GM08714 (cell line): ENCODE data around the gene ZBTB32.
"Not testable (repeated sequence)": the region's sequence is repeated elsewhere in the genome, so short reads cannot be mapped to it uniquely, and the experiment has no call there.

Experiments
- H3K4me3 ChIP-seq: fragments of 200-500 bp; sonication (Bioruptor generic); 2 replicates; pipeline ENCODE4 v1.5.1; 2014; ENCODE audit warnings: mild to moderate bottlenecking, low read length, inconsistent platforms
- ZNF274 ChIP-seq: IDR thresholded peaks from 2 replicates; pipeline ENCODE4 v1.6.1; 2012; ENCODE audit warnings: mild to moderate bottlenecking, low read depth, low read length

The ZBTB32 gene

GRCh38 chr19:35673121-35673804 is 31.1 kb upstream of the ZBTB32 start:
- peak overlapping the region; percentile 20; the same call in 1 of the 2 replicates for H3K4me3 ChIP-seq
- no peak for TF ChIP-seq ZNF274

- H3K4me3 ChIP-seq = no peak overlapping the region
Observed at GRCh38 chr19:35675589-35676140, 28.7 kb upstream of the ZBTB32 start.

GRCh38 chr19:35689836-35690235 is 14.5 kb upstream of the ZBTB32 start:
- no peak overlapping the region for H3K4me3 ChIP-seq
- no peak for TF ChIP-seq ZNF274

More at GRCh38 chr19:35675589-35676140, 28.7 kb upstream of the ZBTB32 start:
- no peak for TF ChIP-seq ZNF274

GRCh38 chr19:35691106-35691505 is 13.3 kb upstream of the ZBTB32 start:
- not testable (repeated sequence) for H3K4me3 ChIP-seq

GRCh38 chr19:35692010-35692409 is 12.3 kb upstream of the ZBTB32 start:
- no peak overlapping the region for H3K4me3 ChIP-seq
- no peak for TF ChIP-seq ZNF274

- TF ChIP-seq ZNF274 = no peak
- no peak overlapping the region for H3K4me3 ChIP-seq
Observed at GRCh38 chr19:35693422-35693821, 10.9 kb upstream of the ZBTB32 start.

GRCh38 chr19:35693835-35694599 is 10.3 kb upstream of the ZBTB32 start:
- no peak overlapping the region for H3K4me3 ChIP-seq
- TF ChIP-seq ZNF274 = no peak

- H3K4me3 ChIP-seq = no peak overlapping the region
- TF ChIP-seq ZNF274 = no peak
Observed at GRCh38 chr19:35695895-35696422, 8.4 kb upstream of the ZBTB32 start.

- TF ChIP-seq ZNF274 = no peak
Observed at GRCh38 chr19:35696835-35697234, 7.5 kb upstream of the ZBTB32 start.

GRCh38 chr19:35702223-35703012 is 1.9 kb upstream of the ZBTB32 start:
- peak overlapping the region; percentile 54 for H3K4me3 ChIP-seq
- no peak for TF ChIP-seq ZNF274

More at GRCh38 chr19:35696835-35697234, 7.5 kb upstream of the ZBTB32 start:
- no peak overlapping the region for H3K4me3 ChIP-seq

GRCh38 chr19:35703343-35703742 is 1.0 kb upstream of the ZBTB32 start:
- TF ChIP-seq ZNF274 = no peak
- H3K4me3 ChIP-seq = no peak overlapping the region

GRCh38 chr19:35708391-35708790 is 4.0 kb downstream of the ZBTB32 start:
- no peak overlapping the region for H3K4me3 ChIP-seq
- TF ChIP-seq ZNF274 = no peak

- TF ChIP-seq ZNF274 = no peak
- H3K4me3 ChIP-seq = peak overlapping the region; percentile 42; the same call in 1 of the 2 replicates
Observed at GRCh38 chr19:35710784-35711723, 6.7 kb downstream of the ZBTB32 start.
